ENCODE measurements around the gene ST6GALNAC1.

Gene ST6GALNAC1

GRCh38 chr17:76643553-76644148, at the start of gene ST6GALNAC1:
ST6GALNAC1 (minus strand) TSS chr17:76643757; CDS start chr17:76643638, 119 bp downstream.
- no peak for DNase-seq

- no peak for DNase-seq
These were observed 48.0 kb upstream of the ST6GALNAC1 start for GRCh38 chr17:76691379-76692191.

GRCh38 chr17:76690596-76691280, 47.2 kb upstream of the ST6GALNAC1 start:
- no peak for DNase-seq

DNA sequence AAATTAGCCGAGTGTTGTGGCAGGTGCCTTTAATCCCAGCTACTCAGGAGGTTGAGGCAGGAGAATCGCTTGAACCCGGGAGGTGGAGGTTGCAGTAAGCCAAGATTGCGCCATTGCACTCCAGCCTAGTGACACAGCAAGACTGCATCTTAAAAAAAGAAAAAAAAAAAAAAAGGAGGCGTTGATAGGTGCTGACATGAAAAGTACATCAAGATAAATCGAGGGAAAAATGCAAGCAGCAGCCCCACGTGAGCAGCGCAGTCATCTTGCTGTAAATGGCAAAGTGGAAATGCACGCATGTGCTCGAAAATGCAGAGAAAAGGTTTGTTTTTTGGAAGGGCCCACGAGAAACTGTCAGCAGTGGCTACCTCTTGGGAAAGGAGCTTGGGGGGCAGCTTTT, 46.3 kb upstream of the ST6GALNAC1 start:
- no peak for DNase-seq

DNA sequence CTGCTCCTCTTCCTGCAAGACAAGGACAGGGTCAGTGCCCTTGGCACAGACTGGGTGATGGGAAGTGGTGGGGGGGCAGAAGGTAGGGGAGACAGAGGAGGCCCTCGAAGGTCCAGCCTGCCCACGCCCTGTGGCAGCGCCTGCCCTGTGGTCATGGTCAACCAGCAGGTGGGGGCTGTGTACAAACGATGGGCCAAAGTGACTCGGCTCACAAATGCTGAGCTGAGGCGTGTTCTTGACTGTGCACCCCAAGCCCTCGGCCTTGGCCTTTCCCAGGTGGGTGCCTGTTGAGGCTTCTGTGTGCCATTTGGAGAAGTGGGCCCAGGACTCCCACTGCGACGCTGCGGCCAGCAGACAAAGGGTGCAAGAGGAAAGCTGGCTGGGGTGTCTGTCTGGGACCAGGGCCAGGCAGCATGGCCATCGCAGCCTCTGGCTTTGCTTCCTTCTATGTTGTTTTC, 44.6 kb upstream of the ST6GALNAC1 start:
- DNase-seq, result no peak

- DNase-seq, result no peak
These were observed 44.0 kb upstream of the ST6GALNAC1 start for GRCh38 chr17:76687298-76688164.

DNA sequence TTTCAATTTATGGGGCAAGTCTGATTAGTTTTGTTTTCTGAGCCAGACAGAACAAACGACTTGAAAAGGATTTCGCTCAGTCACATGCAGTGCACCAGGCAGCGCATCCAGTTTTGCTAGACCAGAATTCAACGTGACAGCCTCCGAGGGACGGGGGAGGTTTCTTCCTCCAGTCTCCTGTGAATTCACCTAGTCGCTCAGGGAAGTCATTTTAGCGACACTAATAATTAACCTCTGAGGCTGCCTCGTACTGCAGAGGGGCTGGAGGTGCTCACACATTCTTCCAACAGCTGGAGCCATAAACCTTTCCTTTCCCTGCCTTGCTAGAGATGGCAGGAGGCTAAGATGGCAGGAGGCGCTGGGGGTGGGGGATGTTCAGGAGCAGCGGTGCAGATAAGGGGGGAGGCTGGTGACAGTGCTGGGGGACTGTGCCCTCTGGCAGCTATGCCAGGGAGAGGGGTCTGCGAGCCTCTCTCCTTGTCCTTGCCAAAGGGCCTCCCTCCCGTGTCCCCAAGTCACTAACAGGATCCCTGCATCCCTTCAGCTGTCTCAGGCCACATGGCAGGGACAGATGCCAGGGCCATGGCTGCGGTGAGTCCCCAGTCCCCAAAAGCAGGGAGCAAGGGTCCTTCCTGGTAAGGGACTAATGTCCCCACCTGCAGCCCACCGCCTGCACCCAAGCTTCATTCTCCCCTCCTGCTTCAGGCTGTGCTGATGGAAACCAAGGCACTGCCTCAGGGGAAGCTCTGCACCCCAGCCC, 43.2 kb upstream of the ST6GALNAC1 start:
- no peak for DNase-seq

- no peak for DNase-seq
These were observed 42.3 kb upstream of the ST6GALNAC1 start for GRCh38 chr17:76685846-76686245.

GRCh38 chr17:76685366-76685765, 41.8 kb upstream of the ST6GALNAC1 start:
- no peak for DNase-seq

DNA sequence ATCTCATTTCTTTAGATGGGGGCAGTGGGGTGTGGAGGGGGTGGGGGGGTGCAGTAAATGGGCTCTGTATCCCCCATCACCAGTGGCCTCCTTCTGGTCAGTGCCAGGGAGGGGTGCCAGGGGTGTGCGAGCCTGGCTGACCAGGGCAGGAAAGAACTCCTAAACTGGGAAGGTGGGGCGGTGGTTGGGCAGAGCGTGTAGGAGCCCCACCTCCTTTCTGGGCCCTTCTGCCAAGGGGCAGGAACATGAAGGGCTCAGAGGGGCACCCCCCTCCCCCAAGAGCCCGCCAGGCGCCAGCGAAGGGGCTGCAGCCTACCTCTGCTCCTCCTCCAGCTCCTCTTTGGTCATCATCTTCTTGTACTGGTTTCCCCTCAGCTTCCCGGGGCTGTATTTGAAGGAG, 41.2 kb upstream of the ST6GALNAC1 start:
- no peak for DNase-seq

DNA sequence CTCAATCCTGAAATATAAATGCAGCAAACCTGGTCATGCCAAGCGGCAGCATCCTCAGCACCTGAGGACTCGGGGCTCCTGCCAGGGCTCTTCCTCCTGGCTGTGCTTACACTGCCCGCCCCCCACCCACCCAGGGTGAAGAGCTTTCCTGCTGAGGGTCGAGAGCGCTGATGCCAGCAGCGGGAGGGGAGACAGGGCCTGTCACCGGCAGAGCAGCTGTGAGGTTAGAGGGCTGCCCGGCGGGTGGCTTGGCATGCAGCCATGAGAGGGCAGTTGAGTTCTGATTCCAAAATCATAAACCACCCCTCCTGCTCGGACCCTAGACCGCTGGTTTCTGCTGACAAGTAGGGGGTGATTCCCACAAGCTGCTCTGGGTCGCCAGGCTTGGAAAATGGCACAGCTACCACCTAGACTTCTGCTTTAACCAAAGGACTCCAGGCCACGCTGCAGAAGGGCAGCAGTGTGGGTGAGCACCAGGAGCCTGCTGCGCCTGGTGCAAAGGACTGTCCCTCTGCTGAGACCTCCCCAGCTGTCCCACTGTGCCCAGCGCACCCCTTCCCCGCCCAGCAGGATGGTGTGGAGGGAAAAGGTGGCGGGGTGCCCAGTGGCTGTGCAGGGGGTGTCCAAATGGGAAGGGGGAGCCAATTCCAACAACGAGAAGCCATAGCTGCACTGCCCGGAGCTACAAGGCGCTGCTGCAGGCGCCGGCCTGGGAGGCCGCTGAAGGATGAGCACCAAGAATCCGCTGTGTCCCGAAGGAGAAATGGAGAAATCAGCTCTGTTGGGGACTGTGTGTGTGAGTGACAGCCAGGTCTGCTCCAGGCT, 40.6 kb upstream of the ST6GALNAC1 start:
- no peak for DNase-seq

DNA sequence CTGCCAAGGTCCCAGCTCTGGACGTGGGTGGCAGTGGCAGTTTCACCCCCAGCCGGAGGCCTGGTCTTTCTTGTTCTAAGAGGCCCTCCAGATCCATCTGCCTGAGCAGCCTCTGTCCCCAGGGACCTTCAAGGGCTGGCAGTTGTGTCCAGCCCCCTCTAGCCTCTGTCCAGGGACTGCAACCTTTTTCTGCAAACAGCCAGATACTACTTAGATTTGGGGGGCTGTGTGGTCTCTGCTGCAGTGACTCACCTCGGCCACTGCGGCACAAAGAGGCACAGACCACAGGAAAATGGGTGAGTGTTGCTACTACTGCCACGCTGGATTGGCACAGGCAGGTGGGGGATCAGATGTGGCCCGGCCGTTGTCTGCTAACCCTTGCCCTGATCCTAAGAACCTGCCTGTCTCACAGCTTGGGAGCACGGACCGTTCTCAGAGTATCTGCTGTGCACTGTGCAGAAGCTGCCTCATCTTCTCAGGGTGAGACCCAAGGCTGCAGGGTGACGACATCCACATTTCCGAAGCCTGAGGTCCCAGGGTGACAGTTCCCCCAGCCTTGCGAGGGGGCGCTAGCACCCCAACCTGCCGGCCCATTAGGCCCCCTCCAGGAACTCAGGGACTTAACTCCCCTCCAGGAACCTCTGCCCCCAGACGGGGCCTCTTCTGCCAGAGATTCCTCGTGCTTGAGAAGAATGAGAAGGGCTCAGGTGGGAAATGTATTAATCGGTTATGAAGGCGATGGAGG, 39.6 kb upstream of the ST6GALNAC1 start:
- DNase-seq, result no peak

- DNase-seq, result no peak
These were observed 38.7 kb upstream of the ST6GALNAC1 start for GRCh38 chr17:76682296-76682695.

GRCh38 chr17:76681222-76682137, 37.9 kb upstream of the ST6GALNAC1 start:
- DNase-seq, result peak; percentile 28

GRCh38 chr17:76679239-76679638, 35.7 kb upstream of the ST6GALNAC1 start:
- DNase-seq, result no peak

DNA sequence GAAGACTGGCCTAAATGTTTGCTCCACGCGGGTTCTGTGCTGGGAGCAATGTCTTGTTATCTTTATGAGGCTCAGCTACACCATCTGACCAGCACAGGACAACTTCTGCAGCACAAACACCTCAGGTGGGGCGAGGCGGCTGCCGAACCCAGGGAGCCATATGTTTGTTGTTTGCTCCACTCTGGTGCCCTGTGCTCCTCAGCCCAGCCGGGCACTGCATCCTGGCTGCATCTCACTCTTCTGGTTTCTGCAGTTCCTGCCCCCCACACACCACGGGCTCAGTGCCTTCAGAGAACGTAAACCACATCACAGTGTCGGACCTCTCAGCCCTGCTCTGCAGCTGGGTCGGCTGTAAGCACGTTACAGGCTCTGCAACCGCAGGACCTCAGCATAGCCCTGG, 34.8 kb upstream of the ST6GALNAC1 start:
- no peak for DNase-seq

DNA sequence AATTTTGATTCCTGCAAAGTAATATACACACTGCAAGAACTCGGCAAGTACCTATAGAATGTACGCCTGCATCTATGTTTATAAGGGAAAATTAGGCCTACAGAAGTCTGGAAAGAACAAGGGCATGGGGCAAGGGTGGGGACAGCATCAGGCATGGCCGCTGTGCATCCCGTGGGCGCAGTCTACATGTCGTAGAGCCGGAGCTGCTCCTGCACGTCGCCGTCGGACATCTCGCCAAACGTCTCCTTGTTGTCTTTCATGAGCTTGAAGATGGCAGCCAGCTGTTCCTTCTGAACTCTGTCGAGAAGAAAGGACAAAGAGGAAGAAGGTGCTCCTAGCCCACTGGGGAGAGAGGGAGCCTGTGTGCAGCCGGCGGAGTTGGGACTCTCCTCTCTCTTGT, 33.8 kb upstream of the ST6GALNAC1 start:
- no peak for DNase-seq

GRCh38 chr17:76676629-76677028, 33.1 kb upstream of the ST6GALNAC1 start:
- no peak for DNase-seq

DNA sequence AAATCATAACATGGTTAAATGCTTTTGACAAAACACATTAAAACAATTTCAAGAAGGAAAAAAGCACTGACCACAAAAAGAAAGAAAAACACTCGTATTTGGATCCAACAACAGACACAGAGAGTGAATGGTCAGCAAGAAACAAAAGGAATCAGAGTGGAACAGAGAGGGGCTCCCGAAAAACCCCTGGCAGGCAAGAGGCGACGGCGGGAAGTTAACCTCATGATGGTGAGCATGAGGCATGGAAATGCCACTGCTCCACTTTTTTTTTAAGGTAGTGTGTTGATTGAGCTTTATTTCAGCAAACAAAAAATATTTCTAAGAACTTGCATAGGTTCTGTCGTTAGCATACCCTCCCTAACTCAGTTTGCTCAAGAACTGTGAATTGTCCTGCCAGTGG, 32.1 kb upstream of the ST6GALNAC1 start:
- no peak for DNase-seq
